HEK293 (cell line): ENCODE results near the gene RCAN2.

Experiments
- CTCF ChIA-PET: fragments of 350-600 bp; formaldehyde crosslinking; extraction: SDS; loops from one replicate; lab custom pipeline; 2021; ENCODE audit warnings: antibody characterized with exemption; lab: Yijun Ruan, JAX
- POLR2A ChIA-PET: fragments of 300-600 bp; formaldehyde crosslinking; extraction: SDS; loops from one replicate; lab custom pipeline; 2020; ENCODE audit warnings: antibody characterized with exemption, inconsistent platforms; lab: Yijun Ruan, JAX
- H3K27ac ChIP-seq: fragments of 200-500 bp; sonication (Bioruptor generic); 2 replicates; pipeline ENCODE4 v1.5.1; 2014; ENCODE audit warnings: low read depth, low read length, control low read depth, inconsistent platforms; ENCODE audit errors: extremely low read depth
- H3K36me3 ChIP-seq, 2 experiments: fragments of 200-500 bp in 1 of 2; sonication (Bioruptor generic) in 1 of 2; 1 replicate in 1 of 2; 2 replicates in 1 of 2; pipeline ENCODE4 v1.5.1; 2014 to 2017; ENCODE audit warnings: inconsistent platforms in 2 of 2, low read length in 2 of 2; ENCODE audit not compliant: control insufficient read depth in 2 of 2, insufficient read depth in 1 of 2
- H3K4me1 ChIP-seq: fragments of 200-500 bp; sonication (Bioruptor generic); 2 replicates; pipeline ENCODE4 v1.5.1; 2014; ENCODE audit warnings: mild to moderate bottlenecking, low read length, inconsistent platforms; ENCODE audit not compliant: control insufficient read depth, insufficient read depth
- H3K4me3 ChIP-seq: 2 replicates; pipeline ENCODE4 v1.5.1; 2011; ENCODE audit warnings: low read depth, mild to moderate bottlenecking, control low read depth, low read length, moderate library complexity
- H3K9me3 ChIP-seq: fragments of 200-500 bp; sonication (Bioruptor generic); 2 replicates; pipeline ENCODE4 v1.5.1; 2014; ENCODE audit warnings: low read depth, low read length, inconsistent platforms; ENCODE audit not compliant: control insufficient read depth, insufficient read depth
- SCRT1 ChIP-seq: fragments of 450-650 bp; formaldehyde crosslinking; IDR thresholded peaks from 2 replicates; pipeline ENCODE4 v1.5.1; 2016; ENCODE audit warnings: missing biosample characterization, missing genetic modification characterization, borderline replicate concordance
- YY2 ChIP-seq: fragments of 450-650 bp; formaldehyde crosslinking; IDR thresholded peaks from 2 replicates; pipeline ENCODE4 v1.5.1; 2016; ENCODE audit warnings: missing biosample characterization, missing genetic modification characterization
- ZBTB1 ChIP-seq: fragments of 450-650 bp; formaldehyde crosslinking; IDR thresholded peaks from 2 replicates; pipeline ENCODE4 v1.5.1; 2016; ENCODE audit warnings: missing biosample characterization, missing genetic modification characterization
- ZBTB44 ChIP-seq: fragments of 450-650 bp; IDR thresholded peaks from 2 replicates; pipeline ENCODE4 v1.5.1; 2018; ENCODE audit warnings: missing biosample characterization, mild to moderate bottlenecking, missing genetic modification characterization
- ZNF10 ChIP-seq: fragments of 450-650 bp; formaldehyde crosslinking; IDR thresholded peaks from 2 replicates; pipeline ENCODE4 v1.5.1; 2017; ENCODE audit warnings: missing biosample characterization, missing genetic modification characterization
- ZNF121 ChIP-seq: fragments of 450-650 bp; formaldehyde crosslinking; IDR thresholded peaks from 2 replicates; pipeline ENCODE4 v1.5.1; 2016; ENCODE audit warnings: missing biosample characterization, missing genetic modification characterization
- ZNF140 ChIP-seq: fragments of 450-650 bp; formaldehyde crosslinking; IDR thresholded peaks from 2 replicates; pipeline ENCODE4 v1.5.1; 2016; ENCODE audit warnings: missing biosample characterization, missing genetic modification characterization
- ZNF148 ChIP-seq: fragments of 450-650 bp; formaldehyde crosslinking; IDR thresholded peaks from 2 replicates; pipeline ENCODE4 v1.5.0; 2017; ENCODE audit warnings: missing biosample characterization, missing genetic modification characterization, borderline replicate concordance
- ZNF157 ChIP-seq: fragments of 450-650 bp; formaldehyde crosslinking; IDR thresholded peaks from 2 replicates; pipeline ENCODE4 v1.5.1; 2016; ENCODE audit warnings: missing biosample characterization, missing genetic modification characterization
- ZNF174 ChIP-seq: fragments of 450-650 bp; formaldehyde crosslinking; IDR thresholded peaks from 2 replicates; pipeline ENCODE4 v1.5.0; 2017; ENCODE audit warnings: missing biosample characterization, mild to moderate bottlenecking, missing genetic modification characterization
- ZNF175 ChIP-seq: fragments of 450-650 bp; formaldehyde crosslinking; IDR thresholded peaks from 2 replicates; pipeline ENCODE4 v1.5.1; 2016; ENCODE audit warnings: missing biosample characterization, missing genetic modification characterization
- ZNF221 ChIP-seq: fragments of 450-650 bp; formaldehyde crosslinking; IDR thresholded peaks from 2 replicates; pipeline ENCODE4 v1.5.1; 2017; ENCODE audit warnings: missing biosample characterization, missing genetic modification characterization, borderline replicate concordance
- ZNF23 ChIP-seq: fragments of 450-650 bp; formaldehyde crosslinking; IDR thresholded peaks from 2 replicates; pipeline ENCODE4 v1.5.1; 2016; ENCODE audit warnings: missing biosample characterization, missing genetic modification characterization, borderline replicate concordance
- ZNF24 ChIP-seq: fragments of 450-650 bp; formaldehyde crosslinking; IDR thresholded peaks from 2 replicates; pipeline ENCODE4 v1.5.1; 2016; ENCODE audit warnings: missing biosample characterization, missing genetic modification characterization
- ZNF274 ChIP-seq, 2 experiments: fragments of 200-500 bp in 1 of 2; fragments of 450-650 bp in 1 of 2; sonication (Bioruptor generic) in 1 of 2; formaldehyde crosslinking in 1 of 2; IDR thresholded peaks; 2 replicates each; pipeline versions ENCODE4 v1.5.1 to v1.6.1; 2014 to 2016; ENCODE audit warnings: borderline replicate concordance in 1 of 2, inconsistent platforms in 1 of 2, low read length in 1 of 2, missing biosample characterization in 1 of 2, missing genetic modification characterization in 1 of 2
- ZNF280C ChIP-seq: fragments of 450-650 bp; formaldehyde crosslinking; IDR thresholded peaks from 2 replicates; pipeline ENCODE4 v1.5.1; 2016; ENCODE audit warnings: missing biosample characterization, missing genetic modification characterization
- ZNF391 ChIP-seq: fragments of 450-650 bp; formaldehyde crosslinking; IDR thresholded peaks from 2 replicates; pipeline ENCODE4 v1.5.1; 2016; ENCODE audit warnings: low read depth, missing biosample characterization, missing genetic modification characterization, borderline replicate concordance
- ZNF501 ChIP-seq: fragments of 450-650 bp; formaldehyde crosslinking; IDR thresholded peaks from 2 replicates; pipeline ENCODE4 v1.5.1; 2016; ENCODE audit warnings: missing biosample characterization, missing genetic modification characterization
- ZNF513 ChIP-seq: fragments of 450-650 bp; IDR thresholded peaks from 2 replicates; pipeline ENCODE4 v1.5.1; 2018; ENCODE audit warnings: missing biosample characterization, missing genetic modification characterization
- ZNF560 ChIP-seq: fragments of 450-650 bp; formaldehyde crosslinking; IDR thresholded peaks from 2 replicates; pipeline ENCODE4 v1.5.1; 2017; ENCODE audit warnings: missing biosample characterization, missing genetic modification characterization, borderline replicate concordance
- ZNF585B ChIP-seq: fragments of 450-650 bp; formaldehyde crosslinking; IDR thresholded peaks from 2 replicates; pipeline ENCODE4 v1.5.1; 2016; ENCODE audit warnings: missing biosample characterization, missing genetic modification characterization
- ZNF704 ChIP-seq: fragments of 450-650 bp; formaldehyde crosslinking; IDR thresholded peaks from 2 replicates; pipeline ENCODE4 v1.5.1; 2016; ENCODE audit warnings: missing biosample characterization, missing genetic modification characterization
- ZNF785 ChIP-seq: fragments of 450-650 bp; formaldehyde crosslinking; IDR thresholded peaks from 2 replicates; pipeline ENCODE4 v1.5.1; 2016; ENCODE audit warnings: missing biosample characterization, missing genetic modification characterization

RCAN2 gene

GRCh38 chr6:46305833-46306232 lies 185.4 kb downstream of the RCAN2 start (continued):
- TF ChIP-seq ZNF585B (no peak), ZNF175 (tag by site-specific recombination) (no peak), ZNF704 (tag by site-specific recombination) (no peak)

GRCh38 chr6:46305236-46305635 lies 186.0 kb downstream of the RCAN2 start:
- TF ChIP-seq ZNF513 (tag by site-specific recombination) (no peak), ZNF140 (tag by site-specific recombination) (no peak), ZNF560 (no peak), ZBTB1 (tag by site-specific recombination) (no peak), ZBTB44 (tag by site-specific recombination) (no peak), ZNF24 (no peak), SCRT1 (no peak), ZNF391 (tag by site-specific recombination) (no peak), ZNF148 (tag by site-specific recombination) (no peak)
- no peaks in the 10 kb centered on the region for H3K36me3 ChIP-seq
- no peaks in the 10 kb centered on the region for H3K4me1 ChIP-seq
- H3K27ac ChIP-seq = no peak overlapping the region
- H3K9me3 ChIP-seq = no peaks in the 10 kb centered on the region
- ChIA-PET CTCF (interaction anchor here (0.6 kb wide), 1 partner anchor 117 kb away, joined by 3 read pairs; no protein-coding TSS in a partner anchor), POLR2A (interaction anchor here (0.6 kb wide), 1 partner anchor 38 kb away, joined by 3 read pairs; no protein-coding TSS in a partner anchor)
- no peak overlapping the region for H3K4me3 ChIP-seq

GRCh38 chr6:46302816-46303215 lies 188.4 kb downstream of the RCAN2 start:
- POLR2A ChIA-PET = no interaction called here
- CTCF ChIA-PET = no interaction called here
- H3K4me3 ChIP-seq = no peak overlapping the region
- H3K9me3 ChIP-seq = no peaks in the 10 kb centered on the region
- H3K36me3 ChIP-seq = no peaks in the 10 kb centered on the region
- no peak overlapping the region for H3K27ac ChIP-seq
- no peaks in the 10 kb centered on the region for H3K4me1 ChIP-seq
- TF ChIP-seq YY2 (tag by site-specific recombination) = no peak
- no peak for TF ChIP-seq ZNF274 (IDR thresholded peaks at IDR 0.05; ENCODE audit: low read length)
- no peak for TF ChIP-seq ZNF274 (tag by site-specific recombination; IDR thresholded peaks at IDR 0.05; ENCODE audit: borderline replicate concordance)
- TF ChIP-seq ZNF501 (tag by site-specific recombination) = no peak
- TF ChIP-seq ZNF10 = no peak
- no peak for TF ChIP-seq ZNF785 (tag by site-specific recombination)
- TF ChIP-seq ZNF221 (tag by site-specific recombination) = no peak
- TF ChIP-seq ZNF23 (tag by site-specific recombination) = no peak
- TF ChIP-seq ZNF24 = no peak
- no peak for TF ChIP-seq ZNF174 (tag by site-specific recombination)
- TF ChIP-seq ZNF157 (tag by site-specific recombination) = no peak
- TF ChIP-seq ZNF121 (tag by site-specific recombination) = no peak
- no peak for TF ChIP-seq ZNF280C (tag by site-specific recombination)
